HCT116 (cell line): ENCODE results near the gene MAML1.

Experiments
- CTCF ChIP-seq, 3 experiments: fragments of 200-600 bp in 1 of 3; sonication (generic) in 1 of 3; IDR thresholded peaks in 2 of 3; conservative IDR thresholded peaks in 1 of 3; 2 replicates each; pipeline ENCODE4 v1.5.1; 2012 to 2017; ENCODE audit warnings: low read depth in 2 of 3, low read length in 2 of 3, antibody characterized with exemption in 1 of 3, borderline replicate concordance in 1 of 3, control low read depth in 1 of 3, mild to moderate bottlenecking in 1 of 3, mixed read lengths in 1 of 3, mixed run types in 1 of 3, moderate library complexity in 1 of 3; ENCODE audit not compliant: insufficient read depth in 1 of 3
- EZH2phosphoT487 ChIP-seq: fragments of 200-600 bp; IDR thresholded peaks from 2 replicates; pipeline ENCODE4 v1.6.1; 2018; ENCODE audit warnings: antibody characterized with exemption, borderline replicate concordance
- FOSL1 ChIP-seq: IDR thresholded peaks from 2 replicates; pipeline ENCODE4 v1.6.1; 2012; ENCODE audit warnings: low read depth
- POLR2AphosphoS5 ChIP-seq: IDR thresholded peaks from 2 replicates; pipeline ENCODE4 v1.6.1; 2011; ENCODE audit warnings: mild to moderate bottlenecking, low read depth, low read length, moderate library complexity
- YY1 ChIP-seq: IDR thresholded peaks from 2 replicates; pipeline ENCODE4 v1.6.1; 2011; ENCODE audit warnings: low read length, low read depth, moderate library complexity, mild to moderate bottlenecking; ENCODE audit not compliant: insufficient replicate concordance; ENCODE audit errors: extremely low read depth

GRCh38 chr5:179699616-179700237, 32.9 kb upstream of the MAML1 start:
- TF ChIP-seq CTCF (IDR thresholded peaks at IDR 0.05 in 2 of 3, conservative IDR thresholded peaks at IDR 0.05 in 1 of 3; ENCODE audit: borderline replicate concordance in 1 of 3, insufficient read depth in 1 of 3, low read depth in 2 of 3, low read length in 2 of 3) (no peak), FOSL1 (no peak), POLR2AphosphoS5 (peak; percentile 42), EZH2phosphoT487 (no peak), YY1 (no peak)
